GM23338 (cell line): Measurements from ENCODE around the gene CYP24A1.

Experiments
- CREB1 ChIP-seq: fragments of 250-450 bp; sonication (Bioruptor Pico); IDR thresholded peaks from 2 replicates; pipeline ENCODE4 v1.5.0; 2020; ENCODE audit warnings: low read depth, mild to moderate bottlenecking, moderate library complexity
- CTCF ChIP-seq, 2 experiments: fragments of 200-600 bp in 1 of 2; sonication (generic) in 1 of 2; conservative IDR thresholded peaks; 2 replicates each; pipeline versions ENCODE4 v1.5.1 to v1.6.1; 2016 to 2017; ENCODE audit warnings: antibody characterized with exemption in 2 of 2, low read depth in 2 of 2, mild to moderate bottlenecking in 2 of 2, moderate library complexity in 1 of 2
- EZH2 ChIP-seq: fragments of 200-600 bp; sonication (generic); IDR thresholded peaks from one replicate; pipeline ENCODE4 v1.8.0; 2017; ENCODE audit warnings: antibody characterized with exemption, mild to moderate bottlenecking, low read depth; ENCODE audit not compliant: unreplicated experiment
- EZH2phosphoT487 ChIP-seq: fragments of 200-600 bp; sonication (generic); IDR thresholded peaks from one replicate; pipeline ENCODE4 v1.8.1; 2018; ENCODE audit warnings: antibody characterized with exemption; ENCODE audit not compliant: unreplicated experiment
- JUNB ChIP-seq: IDR thresholded peaks from one replicate; pipeline ENCODE4 v1.6.1; 2016; ENCODE audit warnings: antibody characterized with exemption; ENCODE audit not compliant: unreplicated experiment
- NANOG ChIP-seq: IDR thresholded peaks from 2 replicates; pipeline ENCODE4 v1.6.1; 2016; ENCODE audit warnings: antibody characterized with exemption, borderline replicate concordance
- POLR2AphosphoS5 ChIP-seq: IDR thresholded peaks from 2 replicates; pipeline ENCODE4 v1.6.1; 2016; ENCODE audit warnings: antibody characterized with exemption, low read depth
- REST ChIP-seq: IDR thresholded peaks from one replicate; pipeline ENCODE4 v1.6.1; 2018; ENCODE audit warnings: antibody characterized with exemption; ENCODE audit not compliant: unreplicated experiment
- ZNF462 ChIP-seq: fragments of 250-450 bp; sonication (Bioruptor Pico); IDR thresholded peaks from 2 replicates; pipeline ENCODE4 v1.5.0; 2020; ENCODE audit warnings: mild to moderate bottlenecking, moderate library complexity

GRCh38 chr20:54188132-54188849, 14.5 kb upstream of the CYP24A1 start:
- TF ChIP-seq POLR2AphosphoS5 (no peak), CTCF (conservative IDR thresholded peaks at IDR 0.05; ENCODE audit: low read depth in 2 of 2) (no peak), EZH2phosphoT487 (no peak), REST (no peak), NANOG (no peak), JUNB (no peak), ZNF462 (CRISPR knock-in tag) (no peak), CREB1 (CRISPR knock-in tag) (no peak), EZH2 (no peak)
